Right lobe of liver (tissue), 4 donors: ENCODE measurements around the gene OXT.

Experiments
- CTCF ChIP-seq, 4 donors: fragments of 200-600 bp in 3 of 4; fragments of 450-650 bp in 1 of 4; IDR thresholded peaks; one replicate each; pipeline versions ENCODE4 v1.5.1 to v1.8.0; 2016 to 2022; ENCODE audit warnings: antibody characterized with exemption in 4 of 4, mild to moderate bottlenecking in 2 of 4
- POLR2A ChIP-seq: fragments of 450-650 bp; IDR thresholded peaks from one replicate; pipeline ENCODE4 v1.6.1; 2017; ENCODE audit warnings: antibody characterized with exemption, mild to moderate bottlenecking
- donor health status: DM: no; HTN: no; CAD: no.
- donor health status: DM: no; HTN: no; CAD: no.
- donor health status: DM: no; HTN: yes; CAD: no.

- TF ChIP-seq POLR2A (no peak), CTCF (IDR thresholded peaks at IDR 0.05) (no peak)
These were observed 21.4 kb downstream of the OXT start for GRCh38 chr20:3092611-3093379.
